Ovary (tissue), 3 donors: Measurements from ENCODE around the gene WASHC4.

Experiments
- CTCF ChIP-seq, 3 donors: fragments of 450-650 bp in 2 of 3; fragments of 200-600 bp in 1 of 3; IDR thresholded peaks; one replicate each; pipeline versions ENCODE4 v1.5.1 to v1.8.0; 2016 to 2022; ENCODE audit warnings: antibody characterized with exemption in 3 of 3, mild to moderate bottlenecking in 1 of 3
- EP300 ChIP-seq: sonication (generic); formaldehyde crosslinking; IDR thresholded peaks from one replicate; pipeline ENCODE4 v1.6.1; 2017; ENCODE audit warnings: antibody characterized with exemption
- donor health status: DM: no; HTN: no; CAD: no.

- TF ChIP-seq CTCF (IDR thresholded peaks at IDR 0.05): no peak
- TF ChIP-seq EP300: no peak
Observed at GRCh38 chr12:105138248-105138647, 30.7 kb downstream of the WASHC4 start.
